HepG2 (cell line): ENCODE results near the gene ZNF19. TPM values are rescaled to one million over a fixed set of nuclear protein-coding genes. Genes with fewer than 3 reads are reported as not detected.

Source experiments
- ATAC-seq: fragments of 200-7000 bp; cut with Tn5 transposase; 3 replicates; pipeline ENCODE4 v1.9.1; 2020; ENCODE audit warnings: mild to moderate bottlenecking, moderate library complexity
- BruUV-seq: library from RNA; stranded (reverse); fragments of 400-500 nt; replicated peaks from 2 replicates; lab custom pipeline; 2021; lab: Mats Ljungman, UMichigan
- CTCF ChIA-PET: fragments of 300-600 bp; formaldehyde crosslinking; extraction: SDS; loops from one replicate; lab custom pipeline; 2021; ENCODE audit warnings: low total read pairs, inconsistent platforms, low intra/inter-chr PET ratio; lab: Yijun Ruan, JAX
- POLR2A ChIA-PET: fragments of 350-600 bp; sonication (Branson Sonifier 250); formaldehyde crosslinking; loops from one replicate; lab custom pipeline; 2020; ENCODE audit warnings: antibody characterized with exemption, inconsistent platforms; lab: Yijun Ruan, JAX
- DNase-seq: peaks from one replicate; pipeline ENCODE4 v3.0.0-alpha.2; 2015; ENCODE audit warnings: low spot score
- FAIRE-seq: peaks from 3 replicates; lab custom pipeline; 2011; peaks lifted over from hg19 to GRCh38; lab: Jason Lieb, UNC
- H2AFZ ChIP-seq: one replicate; pipeline ENCODE4 v1.6.1; 2011; ENCODE audit warnings: low read length, inconsistent platforms
- H3K27ac ChIP-seq: fragments of 300-600 bp; 3 replicates; pipeline ENCODE4 v1.8.0; 2011; ENCODE audit warnings: mixed run types, mild to moderate bottlenecking, mixed read lengths, low read length, inconsistent platforms; ENCODE audit not compliant: insufficient read depth; ENCODE audit errors: extremely low read length
- H3K27me3 ChIP-seq, 2 experiments: fragments of 200-600 bp in 1 of 2; 2 replicates in 1 of 2; 3 replicates in 1 of 2; pipeline versions ENCODE4 v1.6.0 to v1.8.0; 2011; ENCODE audit warnings: low read length in 2 of 2, mild to moderate bottlenecking in 2 of 2, moderate library complexity in 2 of 2, inconsistent platforms in 1 of 2; ENCODE audit not compliant: insufficient read depth in 2 of 2, control insufficient read depth in 1 of 2
- H3K36me3 ChIP-seq, 2 experiments: fragments of 200-600 bp in 1 of 2; replicated peaks in 1 of 2; 2 replicates in 1 of 2; 3 replicates in 1 of 2; pipeline versions ENCODE4 v1.5.1 to v1.8.0; 2011; ENCODE audit warnings: low read length in 2 of 2, inconsistent platforms in 1 of 2; ENCODE audit not compliant: insufficient read depth in 2 of 2, control insufficient read depth in 1 of 2
- H3K4me1 ChIP-seq: 2 replicates; pipeline ENCODE4 v1.5.1; 2012; ENCODE audit warnings: low read length, inconsistent platforms; ENCODE audit not compliant: insufficient read depth
- H3K4me2 ChIP-seq: 2 replicates; pipeline ENCODE4 v1.6.0; 2011; ENCODE audit warnings: low read depth, low read length, inconsistent platforms
- H3K4me3 ChIP-seq, 3 experiments: fragments of 200-600 bp in 1 of 3; sonication (generic), shearing (Covaris generic) in 1 of 3; replicated peaks in 1 of 3; 2 replicates each; pipeline ENCODE4 v1.5.1; 2011 to 2016; ENCODE audit warnings: low read length in 3 of 3, inconsistent platforms in 2 of 3, low read depth in 2 of 3, mild to moderate bottlenecking in 2 of 3, control low read depth in 1 of 3, mixed read lengths in 1 of 3; ENCODE audit not compliant: insufficient read depth in 1 of 3
- H3K79me2 ChIP-seq: one replicate; pipeline ENCODE4 v1.6.1; 2011; ENCODE audit warnings: low read length, inconsistent platforms; ENCODE audit not compliant: insufficient read depth
- H3K9ac ChIP-seq: 2 replicates; pipeline ENCODE4 v1.6.0; 2011; ENCODE audit warnings: mild to moderate bottlenecking, low read depth, low read length, inconsistent platforms; ENCODE audit not compliant: insufficient read depth
- H3K9me3 ChIP-seq: 2 replicates; pipeline ENCODE4 v1.5.1; 2012; ENCODE audit warnings: mild to moderate bottlenecking, low read length
- H4K20me1 ChIP-seq: 2 replicates; pipeline ENCODE4 v1.6.0; 2011; ENCODE audit warnings: inconsistent platforms, mild to moderate bottlenecking, low read length, moderate library complexity; ENCODE audit not compliant: insufficient read depth
- ADNP ChIP-seq: sonication (generic); formaldehyde crosslinking; IDR thresholded peaks from 2 replicates; pipeline ENCODE4 v1.4.0; 2020; ENCODE audit warnings: missing genetic modification reagents
- BATF2 ChIP-seq: sonication (generic); formaldehyde crosslinking; IDR thresholded peaks from 2 replicates; pipeline ENCODE4 v1.8.0; 2022; ENCODE audit warnings: mild to moderate bottlenecking, missing genetic modification reagents, moderate library complexity
- ELF4 ChIP-seq: sonication (generic); formaldehyde crosslinking; IDR thresholded peaks from 2 replicates; pipeline ENCODE4 v1.5.0; 2020; ENCODE audit warnings: missing genetic modification reagents, mild to moderate bottlenecking, moderate library complexity, borderline replicate concordance
- HNF1B ChIP-seq: sonication (generic); formaldehyde crosslinking; IDR thresholded peaks from 2 replicates; pipeline ENCODE4 v1.5.1; 2020; ENCODE audit warnings: mild to moderate bottlenecking, moderate library complexity, missing genetic modification reagents
- MAX ChIP-seq: IDR thresholded peaks from 2 replicates; pipeline ENCODE4 v1.6.1; 2012; ENCODE audit warnings: inconsistent platforms
- TEAD2 ChIP-seq: sonication (generic); formaldehyde crosslinking; IDR thresholded peaks from 2 replicates; pipeline ENCODE4 v1.9.0; 2021; ENCODE audit warnings: missing genetic modification reagents
- UBTF ChIP-seq: sonication (generic); formaldehyde crosslinking; IDR thresholded peaks from 2 replicates; pipeline ENCODE4 v1.4.0; 2020; ENCODE audit warnings: mild to moderate bottlenecking, missing genetic modification reagents
- ZBTB33 ChIP-seq: sonication (generic); formaldehyde crosslinking; IDR thresholded peaks from 2 replicates; pipeline ENCODE4 v1.4.0; 2020; ENCODE audit warnings: missing genetic modification reagents
- ZFP37 ChIP-seq: sonication (generic); formaldehyde crosslinking; IDR thresholded peaks from 2 replicates; pipeline ENCODE4 v1.4.0; 2020; ENCODE audit warnings: missing genetic modification reagents, borderline replicate concordance
- ZGPAT ChIP-seq: IDR thresholded peaks from 2 replicates; pipeline ENCODE4 v1.6.1; 2016; ENCODE audit warnings: mild to moderate bottlenecking
- ZNF382 ChIP-seq: sonication (generic); formaldehyde crosslinking; IDR thresholded peaks from 2 replicates; pipeline ENCODE4 v1.5.0; 2020; ENCODE audit warnings: missing genetic modification reagents, mild to moderate bottlenecking, borderline replicate concordance
- ZNF788 ChIP-seq: sonication (generic); formaldehyde crosslinking; IDR thresholded peaks from 2 replicates; pipeline ENCODE4 v1.5.0; 2020; ENCODE audit warnings: mild to moderate bottlenecking, missing genetic modification reagents, borderline replicate concordance
- WGBS: methylation state at CpG from one replicate; pipeline ENCODE4 v1.1.6; 2017; ENCODE audit warnings: low lambda C conversion rate; 5-methylcytosine and 5-hydroxymethylcytosine counted together
- in situ Hi-C: cut with HindIII; loops from 2 replicates; pipeline ENCODE4 v1.10.0; 2017; ENCODE audit warnings: low pct_unique_long_range_greater_than_20kb; ENCODE audit not compliant: extremely low pct_ligation_motif_present
- intact Hi-C: fragments of 100-400 bp; cut with micrococcal nuclease; formaldehyde crosslinking; loops from one replicate; pipeline ENCODE4 v1.10.0; 2022; ENCODE audit not compliant: unreplicated experiment
- polyA plus RNA-seq, 8 experiments: library from polyadenylated mRNA; depleted of rRNA in 3 of 8; stranded (reverse) in 7 of 8; unstranded in 1 of 8; fragments of >200 nt; fragmentation: Illumina TruSeq in 4 of 8; extraction: Trizol in 4 of 8; gene quantifications; 2 replicates each; pipeline versions ENCODE4 v1.2.1 to v1.2.3, GENCODE V29; 2011 to 2016; ENCODE audit warnings: low read depth in 4 of 8, missing spikeins in 1 of 8, mixed read lengths in 1 of 8; ENCODE audit not compliant: insufficient read depth in 1 of 8
- total RNA-seq, 5 experiments: library from RNA; depleted of rRNA; stranded (reverse); fragments of >200 nt; fragmentation: Illumina TruSeq; extraction: Trizol; gene quantifications; 2 replicates each; pipeline ENCODE4 v1.2.3, GENCODE V29; 2016; ENCODE audit warnings: low read depth in 1 of 5

Gene ZNF19
- total and polyA plus RNA-seq, 2 of the 13 experiments (the other 11 are each of a cell fraction or from before 2014, with no cell fraction given): 3.2 to 5.8 TPM

GRCh38 chr16:71442051-71442440 is 47.1 kb downstream of the ZNF19 start, which contains the start of gene TLE7 (continued):
- TF ChIP-seq BATF2 (no peak), ELF4 (CRISPR knock-in tag) (no peak)
- TF ChIP-seq, all 625 proteins: peak for 0

- Histone ChIP-seq H3K36me3 (no peaks in the 10 kb centered on the region), H3K79me2 (no peaks in the 10 kb centered on the region), H3K4me1 (peaks cover 8% of the 10 kb centered on the region), H3K9ac (no peak overlapping the region), H3K9me3 (no peaks in the 10 kb centered on the region), H3K27ac (no peak overlapping the region), H3K27me3 (peaks cover 3 to 20% of the 10 kb centered on the region in 2 experiments), H3K4me2 (peak overlapping the region; percentile 38), H3K4me3 (no peak overlapping the region), H4K20me1 (no peaks in the 10 kb centered on the region), H2AFZ (no peak overlapping the region)
- ATAC-seq (peak; percentile 76), DNase-seq (no peak), FAIRE-seq (no peak)
- WGBS: 80% methylated on average over 38 of the region's 71 CpGs
- ChIA-PET CTCF (interaction anchor here (0.9 to 3.1 kb wide), 5 partner anchors 15 to 169 kb away, joined by 4 to 53 read pairs (median 9); no protein-coding TSS in a partner anchor), POLR2A (no interaction called here)
- intact Hi-C loops: loop anchor here (2.0 kb wide), 2 partner anchors 15 to 59 kb away; no protein-coding TSS in a partner anchor
- in situ Hi-C loops: loop anchor here (10.0 kb wide), 1 partner anchor 53 kb away; no protein-coding TSS in a partner anchor
- no TSS peak for BruUV-seq
- TF ChIP-seq TEAD2 (CRISPR knock-in tag) (no peak), ADNP (CRISPR knock-in tag) (0 out of 2 replicates have a peak, but pooled peaks have one; percentile 42), ZNF788 (CRISPR knock-in tag) (0 out of 2 replicates have a peak, but pooled peaks have one; percentile 37), ZGPAT (CRISPR knock-in tag) (0 out of 2 replicates have a peak, but pooled peaks have one; percentile 25), ZNF382 (no peak), UBTF (CRISPR knock-in tag) (0 out of 2 replicates have a peak, but pooled peaks have one; percentile 24), HNF1B (peak; percentile 71; the same call in 1 of the 2 replicates), ZBTB33 (peak; percentile 95), MAX (peak; percentile 29; the same call in 1 of the 2 replicates), ZFP37 (CRISPR knock-in tag) (no peak)
These were observed 47.6 kb downstream of the ZNF19 start for GRCh38 chr16:71441348-71442050.
